ENCODE results near the gene CHCHD3. TPM values are rescaled to one million over a fixed set of nuclear protein-coding genes. Genes with fewer than 3 reads are reported as not detected.

Gene CHCHD3
- total and polyA plus RNA-seq, 9 of the 15 experiments (the other 6 are each of a cell fraction or from before 2014, with no cell fraction given): 66.2 to 279 (median 204) TPM

DNA sequence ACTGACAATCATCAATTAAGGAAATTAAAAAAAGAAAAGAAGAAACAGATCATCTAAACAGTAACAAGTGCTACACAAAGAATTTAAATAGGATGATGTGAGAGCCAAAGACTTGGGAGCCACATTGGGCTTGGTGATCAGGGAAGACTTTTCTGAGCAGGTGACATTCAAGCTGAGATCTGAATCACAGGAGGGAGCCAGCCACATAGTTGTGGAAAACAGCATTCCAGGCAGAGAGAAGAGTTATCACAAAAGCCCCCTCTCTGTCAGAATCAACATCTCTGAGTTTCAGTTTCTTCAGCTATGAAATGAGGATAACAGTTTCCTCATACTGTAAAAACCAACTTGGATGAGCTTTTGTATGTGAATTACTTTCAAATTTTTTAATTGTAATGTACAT lies 336.4 kb downstream of the CHCHD3 start:
- Histone ChIP-seq H3K4me2 (ENCODE audit: insufficient read depth, low read length) (no peak overlapping the region), H3K4me3 (no peak overlapping the region), H3K9ac (ENCODE audit: insufficient read depth in 1 of 2, low read depth in 2 of 2, low read length in 2 of 2) (no peak overlapping the region), H3K9me1 (ENCODE audit: control insufficient read depth, insufficient read depth, low read length) (no peaks in the 10 kb centered on the region), H3K4me1 (replicated peaks in 1 of 2; ENCODE audit: control insufficient read depth in 2 of 2, insufficient read depth in 2 of 2, low read length in 2 of 2) (no peaks in the 10 kb centered on the region), H3K79me2 (ENCODE audit: control insufficient read depth, insufficient read depth, low read length) (no peaks in the 10 kb centered on the region), H3K9me3 (replicated peaks; ENCODE audit: control insufficient read depth, insufficient read depth, low read depth, low read length) (0 out of 2 replicates have a peak, but pooled peaks cover 2% of the 10 kb centered on the region), H3K27ac (ENCODE audit: extremely low read depth, low read depth, low read length) (no peak overlapping the region), H2AFZ (ENCODE audit: low read depth, low read length) (no peak overlapping the region), H3K27me3 (ENCODE audit: control insufficient read depth in 2 of 2, insufficient read depth in 2 of 2, low read length in 2 of 2) (peaks cover 18 to 20% of the 10 kb centered on the region in 2 experiments; a peak in 4 of 5 replicates), H4K20me1 (replicated peaks; ENCODE audit: control insufficient read depth, insufficient read depth, low read length) (no peaks in the 10 kb centered on the region), H3K36me3 (ENCODE audit: control insufficient read depth, insufficient read depth, low read length) (no peaks in the 10 kb centered on the region)
- FAIRE-seq (no peak), DNase-seq (ENCODE audit: extremely low read depth in 1 of 4, low spot score in 3 of 4) (no peak), ATAC-seq (no peak)
- in situ Hi-C loops (cut with MboI): no loop called here
- POLR2A ChIA-PET: no interaction called here
- CTCF ChIA-PET (ENCODE audit: low intra/inter-chr PET ratio): no interaction called here
- intact Hi-C loops (cut with micrococcal nuclease): no loop called here
- BruUV-seq (replicated peaks): no TSS peak
- TF ChIP-seq KLF6 (CRISPR knock-in tag; IDR thresholded peaks at IDR 0.05; ENCODE audit: borderline replicate concordance): no peak
- TF ChIP-seq, protein P1, sequence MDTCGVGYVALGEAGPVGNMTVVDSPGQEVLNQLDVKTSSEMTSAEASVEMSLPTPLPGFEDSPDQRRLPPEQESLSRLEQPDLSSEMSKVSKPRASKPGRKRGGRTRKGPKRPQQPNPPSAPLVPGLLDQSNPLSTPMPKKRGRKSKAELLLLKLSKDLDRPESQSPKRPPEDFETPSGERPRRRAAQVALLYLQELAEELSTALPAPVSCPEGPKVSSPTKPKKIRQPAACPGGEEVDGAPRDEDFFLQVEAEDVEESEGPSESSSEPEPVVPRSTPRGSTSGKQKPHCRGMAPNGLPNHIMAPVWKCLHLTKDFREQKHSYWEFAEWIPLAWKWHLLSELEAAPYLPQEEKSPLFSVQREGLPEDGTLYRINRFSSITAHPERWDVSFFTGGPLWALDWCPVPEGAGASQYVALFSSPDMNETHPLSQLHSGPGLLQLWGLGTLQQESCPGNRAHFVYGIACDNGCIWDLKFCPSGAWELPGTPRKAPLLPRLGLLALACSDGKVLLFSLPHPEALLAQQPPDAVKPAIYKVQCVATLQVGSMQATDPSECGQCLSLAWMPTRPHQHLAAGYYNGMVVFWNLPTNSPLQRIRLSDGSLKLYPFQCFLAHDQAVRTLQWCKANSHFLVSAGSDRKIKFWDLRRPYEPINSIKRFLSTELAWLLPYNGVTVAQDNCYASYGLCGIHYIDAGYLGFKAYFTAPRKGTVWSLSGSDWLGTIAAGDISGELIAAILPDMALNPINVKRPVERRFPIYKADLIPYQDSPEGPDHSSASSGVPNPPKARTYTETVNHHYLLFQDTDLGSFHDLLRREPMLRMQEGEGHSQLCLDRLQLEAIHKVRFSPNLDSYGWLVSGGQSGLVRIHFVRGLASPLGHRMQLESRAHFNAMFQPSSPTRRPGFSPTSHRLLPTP (IDR thresholded peaks at IDR 0.05; ENCODE audit: borderline replicate concordance, extremely low read depth, insufficient read length): no peak
- no peak for TF ChIP-seq TSC22D4 (tag; IDR thresholded peaks at IDR 0.05)
- TF ChIP-seq NFRKB (IDR thresholded peaks at IDR 0.05; ENCODE audit: low read depth): no peak
- TF ChIP-seq, protein P2, sequence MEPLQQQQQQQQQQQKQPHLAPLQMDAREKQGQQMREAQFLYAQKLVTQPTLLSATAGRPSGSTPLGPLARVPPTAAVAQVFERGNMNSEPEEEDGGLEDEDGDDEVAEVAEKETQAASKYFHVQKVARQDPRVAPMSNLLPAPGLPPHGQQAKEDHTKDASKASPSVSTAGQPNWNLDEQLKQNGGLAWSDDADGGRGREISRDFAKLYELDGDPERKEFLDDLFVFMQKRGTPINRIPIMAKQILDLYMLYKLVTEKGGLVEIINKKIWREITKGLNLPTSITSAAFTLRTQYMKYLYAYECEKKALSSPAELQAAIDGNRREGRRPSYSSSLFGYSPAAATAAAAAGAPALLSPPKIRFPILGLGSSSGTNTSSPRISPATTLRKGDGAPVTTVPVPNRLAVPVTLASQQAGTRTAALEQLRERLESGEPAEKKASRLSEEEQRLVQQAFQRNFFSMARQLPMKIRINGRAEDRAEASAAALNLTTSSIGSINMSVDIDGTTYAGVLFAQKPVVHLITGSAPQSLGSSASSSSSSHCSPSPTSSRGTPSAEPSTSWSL (CRISPR knock-in tag; IDR thresholded peaks at IDR 0.05; ENCODE audit: borderline replicate concordance): no peak
- no peak for TF ChIP-seq ETV1 (tag; conservative IDR thresholded peaks at IDR 0.05; ENCODE audit: low read depth)
- TF ChIP-seq NR3C1 (CRISPR knock-in tag; IDR thresholded peaks at IDR 0.05): no peak
- TF ChIP-seq, protein P3, sequence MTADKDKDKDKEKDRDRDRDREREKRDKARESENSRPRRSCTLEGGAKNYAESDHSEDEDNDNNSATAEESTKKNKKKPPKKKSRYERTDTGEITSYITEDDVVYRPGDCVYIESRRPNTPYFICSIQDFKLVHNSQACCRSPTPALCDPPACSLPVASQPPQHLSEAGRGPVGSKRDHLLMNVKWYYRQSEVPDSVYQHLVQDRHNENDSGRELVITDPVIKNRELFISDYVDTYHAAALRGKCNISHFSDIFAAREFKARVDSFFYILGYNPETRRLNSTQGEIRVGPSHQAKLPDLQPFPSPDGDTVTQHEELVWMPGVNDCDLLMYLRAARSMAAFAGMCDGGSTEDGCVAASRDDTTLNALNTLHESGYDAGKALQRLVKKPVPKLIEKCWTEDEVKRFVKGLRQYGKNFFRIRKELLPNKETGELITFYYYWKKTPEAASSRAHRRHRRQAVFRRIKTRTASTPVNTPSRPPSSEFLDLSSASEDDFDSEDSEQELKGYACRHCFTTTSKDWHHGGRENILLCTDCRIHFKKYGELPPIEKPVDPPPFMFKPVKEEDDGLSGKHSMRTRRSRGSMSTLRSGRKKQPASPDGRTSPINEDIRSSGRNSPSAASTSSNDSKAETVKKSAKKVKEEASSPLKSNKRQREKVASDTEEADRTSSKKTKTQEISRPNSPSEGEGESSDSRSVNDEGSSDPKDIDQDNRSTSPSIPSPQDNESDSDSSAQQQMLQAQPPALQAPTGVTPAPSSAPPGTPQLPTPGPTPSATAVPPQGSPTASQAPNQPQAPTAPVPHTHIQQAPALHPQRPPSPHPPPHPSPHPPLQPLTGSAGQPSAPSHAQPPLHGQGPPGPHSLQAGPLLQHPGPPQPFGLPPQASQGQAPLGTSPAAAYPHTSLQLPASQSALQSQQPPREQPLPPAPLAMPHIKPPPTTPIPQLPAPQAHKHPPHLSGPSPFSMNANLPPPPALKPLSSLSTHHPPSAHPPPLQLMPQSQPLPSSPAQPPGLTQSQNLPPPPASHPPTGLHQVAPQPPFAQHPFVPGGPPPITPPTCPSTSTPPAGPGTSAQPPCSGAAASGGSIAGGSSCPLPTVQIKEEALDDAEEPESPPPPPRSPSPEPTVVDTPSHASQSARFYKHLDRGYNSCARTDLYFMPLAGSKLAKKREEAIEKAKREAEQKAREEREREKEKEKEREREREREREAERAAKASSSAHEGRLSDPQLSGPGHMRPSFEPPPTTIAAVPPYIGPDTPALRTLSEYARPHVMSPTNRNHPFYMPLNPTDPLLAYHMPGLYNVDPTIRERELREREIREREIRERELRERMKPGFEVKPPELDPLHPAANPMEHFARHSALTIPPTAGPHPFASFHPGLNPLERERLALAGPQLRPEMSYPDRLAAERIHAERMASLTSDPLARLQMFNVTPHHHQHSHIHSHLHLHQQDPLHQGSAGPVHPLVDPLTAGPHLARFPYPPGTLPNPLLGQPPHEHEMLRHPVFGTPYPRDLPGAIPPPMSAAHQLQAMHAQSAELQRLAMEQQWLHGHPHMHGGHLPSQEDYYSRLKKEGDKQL (CRISPR knock-in tag; IDR thresholded peaks at IDR 0.05; ENCODE audit: borderline replicate concordance): no peak
- TF ChIP-seq HNRNPL (IDR thresholded peaks at IDR 0.05; ENCODE audit: low read depth, low read length): no peak
- TF ChIP-seq, protein P4, sequence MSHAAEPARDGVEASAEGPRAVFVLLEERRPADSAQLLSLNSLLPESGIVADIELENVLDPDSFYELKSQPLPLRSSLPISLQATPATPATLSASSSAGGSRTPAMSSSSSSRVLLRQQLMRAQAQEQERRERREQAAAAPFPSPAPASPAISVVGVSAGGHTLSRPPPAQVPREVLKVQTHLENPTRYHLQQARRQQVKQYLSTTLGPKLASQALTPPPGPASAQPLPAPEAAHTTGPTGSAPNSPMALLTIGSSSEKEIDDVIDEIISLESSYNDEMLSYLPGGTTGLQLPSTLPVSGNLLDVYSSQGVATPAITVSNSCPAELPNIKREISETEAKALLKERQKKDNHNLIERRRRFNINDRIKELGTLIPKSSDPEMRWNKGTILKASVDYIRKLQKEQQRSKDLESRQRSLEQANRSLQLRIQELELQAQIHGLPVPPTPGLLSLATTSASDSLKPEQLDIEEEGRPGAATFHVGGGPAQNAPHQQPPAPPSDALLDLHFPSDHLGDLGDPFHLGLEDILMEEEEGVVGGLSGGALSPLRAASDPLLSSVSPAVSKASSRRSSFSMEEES (CRISPR knock-in tag; IDR thresholded peaks at IDR 0.05): no peak
- no peak for TF ChIP-seq CXXC5 (CRISPR knock-in tag; IDR thresholded peaks at IDR 0.05)
- TF ChIP-seq ZNF316 (IDR thresholded peaks at IDR 0.05): no peak

Data from K562 (cell line).